OCI-LY1 (cell line): ENCODE data around the gene EFCAB5.

Experiments used
- H2AFZ ChIP-seq: fragments of 200-600 bp; sonication (generic), shearing (Covaris generic); 2 replicates; pipeline ENCODE4 v1.6.0; 2014; ENCODE audit warnings: antibody characterized with exemption, mild to moderate bottlenecking, low read length
- H3F3A ChIP-seq: fragments of 200-600 bp; sonication (generic), shearing (Covaris generic); 2 replicates; pipeline ENCODE4 v1.6.0; 2014; ENCODE audit warnings: mild to moderate bottlenecking, antibody characterized with exemption, low read length, moderate library complexity; ENCODE audit not compliant: insufficient read depth
- H3K27ac ChIP-seq: fragments of 200-600 bp; sonication (generic); 2 replicates; pipeline ENCODE4 v1.5.1; 2014; ENCODE audit warnings: low read length, mixed run types, mild to moderate bottlenecking, low read depth; ENCODE audit not compliant: poor library complexity, severe bottlenecking
- H3K27me3 ChIP-seq: fragments of 200-600 bp; sonication (generic); 2 replicates; pipeline ENCODE4 v1.6.0; 2014; ENCODE audit warnings: antibody characterized with exemption, mild to moderate bottlenecking, low read length, moderate library complexity; ENCODE audit not compliant: insufficient read depth
- H3K36me3 ChIP-seq: fragments of 200-600 bp; sonication (generic); 2 replicates; pipeline ENCODE4 v1.6.1; 2014; ENCODE audit warnings: mild to moderate bottlenecking, antibody characterized with exemption, low read length, moderate library complexity, mixed read lengths; ENCODE audit not compliant: insufficient read depth
- H3K4me1 ChIP-seq: fragments of 200-600 bp; sonication (generic); 2 replicates; pipeline ENCODE4 v1.5.1; 2014; ENCODE audit warnings: mild to moderate bottlenecking, low read length, moderate library complexity; ENCODE audit not compliant: insufficient read depth, severe bottlenecking
- H3K4me2 ChIP-seq: fragments of 200-600 bp; sonication (generic), shearing (Covaris generic); 2 replicates; pipeline ENCODE4 v1.6.1; 2014; ENCODE audit warnings: low read length
- H3K4me3 ChIP-seq: fragments of 200-600 bp; sonication (generic); 2 replicates; pipeline ENCODE4 v1.5.1; 2014; ENCODE audit warnings: low read length, low read depth, mild to moderate bottlenecking, mixed read lengths; ENCODE audit not compliant: poor library complexity, severe bottlenecking
- H3K79me2 ChIP-seq: fragments of 200-600 bp; shearing (Covaris generic); 2 replicates; pipeline ENCODE4 v1.6.1; 2016; ENCODE audit warnings: mixed run types, low read length, mixed read lengths; ENCODE audit not compliant: insufficient read depth
- H3K9ac ChIP-seq: fragments of 200-600 bp; sonication (generic), shearing (Covaris generic); 2 replicates; pipeline ENCODE4 v1.6.1; 2014; ENCODE audit warnings: mild to moderate bottlenecking, low read length, mixed read lengths
- H3K9me2 ChIP-seq: fragments of 200-600 bp; sonication (generic), shearing (Covaris generic); 2 replicates; pipeline ENCODE4 v1.6.1; 2014; ENCODE audit warnings: low read depth, mild to moderate bottlenecking, low read length, mixed read lengths
- H3K9me3 ChIP-seq: fragments of 200-600 bp; shearing (Covaris generic); 2 replicates; pipeline ENCODE4 v1.6.1; 2014; ENCODE audit warnings: low read length, mixed read lengths
- H4K20me1 ChIP-seq: fragments of 200-600 bp; sonication (generic), shearing (Covaris generic); 2 replicates; pipeline ENCODE4 v1.6.0; 2016; ENCODE audit warnings: mild to moderate bottlenecking, low read length; ENCODE audit not compliant: insufficient read depth
- CTCF ChIP-seq: fragments of 200-600 bp; sonication (generic), shearing (Covaris generic); IDR thresholded peaks from 2 replicates; pipeline ENCODE4 v1.5.1; 2017; ENCODE audit warnings: mild to moderate bottlenecking, antibody characterized with exemption, low read length, moderate library complexity, mixed read lengths
- EZH2 ChIP-seq: fragments of 200-600 bp; sonication (generic), shearing (Covaris generic); IDR thresholded peaks from 2 replicates; pipeline ENCODE4 v1.8.0; 2017; ENCODE audit warnings: borderline replicate concordance, mixed run types, mild to moderate bottlenecking, antibody characterized with exemption, low read length, moderate library complexity, mixed read lengths

Gene EFCAB5

DNA sequence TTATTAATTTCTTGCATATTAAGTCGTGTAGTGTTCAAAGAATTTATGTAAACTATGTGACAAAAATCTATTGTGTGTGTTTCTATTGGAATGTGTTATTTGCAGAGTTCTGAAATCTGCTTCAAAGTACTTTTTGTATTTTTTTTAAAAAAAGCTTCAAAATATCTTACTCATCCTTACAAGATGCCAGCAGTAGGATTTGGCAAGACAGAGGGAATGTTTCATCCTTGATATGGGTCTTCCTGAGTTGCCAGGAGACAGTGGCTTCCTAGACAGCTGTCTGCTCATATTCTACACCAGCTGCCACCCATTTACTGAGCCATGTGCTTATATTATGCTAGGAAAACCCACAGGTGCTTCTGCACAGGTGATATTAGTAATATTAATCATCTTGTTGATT, 36.4 kb downstream of the EFCAB5 start:
- no peaks in the 10 kb centered on the region for H3K9me2 ChIP-seq

DNA sequence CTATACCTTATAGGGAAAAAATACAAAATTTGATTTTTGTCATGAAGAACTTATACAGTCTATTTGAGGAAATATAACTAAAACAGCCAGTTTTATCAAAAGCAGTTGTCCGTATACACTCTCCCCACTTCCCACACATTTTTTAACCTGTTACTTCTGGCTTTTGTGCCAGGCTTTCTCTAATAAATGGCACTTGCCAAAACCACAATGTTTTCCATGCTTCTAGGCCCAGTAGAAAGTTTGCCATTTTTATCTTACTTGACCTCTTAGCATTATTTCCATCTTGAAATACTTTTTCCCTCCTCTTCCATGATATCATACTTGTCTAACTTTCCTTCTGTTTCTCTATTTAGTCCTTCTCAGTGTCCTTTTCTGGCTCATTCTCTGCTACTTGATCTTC, 38.8 kb downstream of the EFCAB5 start:
- no peaks in the 10 kb centered on the region for H3K79me2 ChIP-seq
- no peaks in the 10 kb centered on the region for H3K4me1 ChIP-seq
- peaks cover 4% of the 10 kb centered on the region; the same call in 1 of the 2 replicates for H3K9me3 ChIP-seq
- H3K4me2 ChIP-seq = no peak overlapping the region
- no peak overlapping the region for H3K4me3 ChIP-seq
- H2AFZ ChIP-seq = no peak overlapping the region
- no peak overlapping the region for H3K9ac ChIP-seq
- no peak overlapping the region for H3K27ac ChIP-seq
- H3K9me2 ChIP-seq = no peaks in the 10 kb centered on the region
- TF ChIP-seq CTCF (no peak), EZH2 (no peak)
- H4K20me1 ChIP-seq = no peaks in the 10 kb centered on the region
- no peaks in the 10 kb centered on the region for H3K27me3 ChIP-seq
- H3F3A ChIP-seq = no peaks in the 10 kb centered on the region
- H3K36me3 ChIP-seq = no peaks in the 10 kb centered on the region

More for the DNA sequence above, 36.4 kb downstream of the EFCAB5 start:
- Histone ChIP-seq H3K9me3 (no peaks in the 10 kb centered on the region), H3K27me3 (no peaks in the 10 kb centered on the region), H2AFZ (no peak overlapping the region), H3K4me3 (no peak overlapping the region), H3K27ac (no peak overlapping the region), H3K4me1 (no peaks in the 10 kb centered on the region), H3F3A (no peaks in the 10 kb centered on the region), H3K79me2 (no peaks in the 10 kb centered on the region), H3K4me2 (no peak overlapping the region), H3K9ac (no peak overlapping the region), H3K36me3 (no peaks in the 10 kb centered on the region), H4K20me1 (no peaks in the 10 kb centered on the region)
- no peak for TF ChIP-seq EZH2
- no peak for TF ChIP-seq CTCF

DNA sequence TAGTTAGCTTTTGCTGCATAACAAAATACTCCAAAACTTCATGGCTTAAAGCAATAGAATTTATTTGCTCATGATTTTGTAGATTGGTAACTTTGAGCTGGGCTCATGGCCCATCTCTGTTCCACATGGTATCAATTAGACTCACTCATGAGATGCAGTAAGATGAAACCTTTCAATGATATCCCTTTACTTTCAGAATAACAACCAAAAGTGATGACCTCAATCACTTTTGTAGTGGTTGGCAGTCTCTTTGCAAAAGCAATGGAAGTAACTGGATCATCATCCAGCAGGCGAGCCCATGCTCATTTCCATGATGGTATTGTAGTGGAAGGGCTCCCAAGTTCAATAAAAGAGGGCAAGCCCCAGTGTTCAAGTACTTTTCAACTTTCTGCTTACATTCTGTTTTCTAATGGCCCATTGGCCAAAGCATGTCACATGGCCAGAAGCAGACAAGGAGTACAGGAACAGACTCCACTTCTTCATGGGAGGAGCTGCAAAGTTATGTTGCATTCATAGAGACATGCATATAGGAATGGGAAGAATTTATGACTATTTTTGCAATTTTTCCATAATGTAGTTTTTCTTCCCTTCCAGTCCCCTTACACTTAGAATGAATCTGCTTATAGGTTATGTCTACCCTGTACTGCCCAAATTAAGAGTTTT, 41.7 kb downstream of the EFCAB5 start:
- H3K9me2 ChIP-seq = no peaks in the 10 kb centered on the region
- H3K9ac ChIP-seq = no peak overlapping the region
- H4K20me1 ChIP-seq = no peaks in the 10 kb centered on the region
- H2AFZ ChIP-seq = no peak overlapping the region
- TF ChIP-seq CTCF (no peak), EZH2 (no peak)
- no peaks in the 10 kb centered on the region for H3K4me1 ChIP-seq
- H3K27ac ChIP-seq = no peak overlapping the region
- no peaks in the 10 kb centered on the region for H3K27me3 ChIP-seq
- peaks cover 4% of the 10 kb centered on the region; the same call in 1 of the 2 replicates for H3K9me3 ChIP-seq
- H3K4me2 ChIP-seq = no peak overlapping the region
- no peaks in the 10 kb centered on the region for H3F3A ChIP-seq
- H3K4me3 ChIP-seq = no peak overlapping the region
- H3K36me3 ChIP-seq = no peaks in the 10 kb centered on the region
- H3K79me2 ChIP-seq = no peaks in the 10 kb centered on the region
